ENCODE data around the gene PISD.

The PISD gene

DNA sequence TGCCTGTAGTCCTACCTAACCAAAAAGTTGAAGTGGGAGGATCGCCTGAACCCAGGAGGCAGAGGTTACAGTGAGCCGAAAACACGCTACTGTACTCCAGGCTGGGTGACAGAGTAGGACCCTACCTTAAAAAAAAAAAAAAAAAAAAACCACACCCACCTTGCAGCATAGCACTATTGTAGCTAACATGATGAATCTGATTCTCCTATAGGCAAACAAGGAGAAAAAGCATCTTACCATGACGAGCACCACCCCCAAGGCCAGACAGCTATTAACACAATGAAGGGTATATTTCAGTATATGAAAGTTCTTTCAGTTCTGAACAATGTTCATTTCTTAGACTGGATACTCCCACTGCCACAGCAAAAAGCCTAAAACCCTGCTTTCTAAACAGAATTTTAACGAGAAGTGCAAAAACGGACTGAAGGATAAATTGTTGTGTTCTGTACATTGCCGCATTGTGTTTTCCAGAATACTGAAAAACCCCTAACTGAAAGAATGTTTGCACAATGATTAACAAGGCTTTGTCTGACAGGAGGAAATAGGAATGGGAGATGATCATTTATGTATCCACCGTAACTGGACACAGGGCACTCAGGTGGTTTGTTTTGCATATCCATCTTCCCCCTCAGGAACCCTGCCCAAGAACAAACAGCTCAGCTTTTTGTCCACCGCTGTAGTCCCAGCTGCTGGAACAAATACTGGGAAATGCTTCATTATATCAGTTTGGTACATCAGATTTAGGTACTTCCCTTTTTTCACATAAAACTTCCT is 8.9 kb downstream of the PISD start:
- no peak for DNase-seq (ENCODE audit: low read depth)

DNA sequence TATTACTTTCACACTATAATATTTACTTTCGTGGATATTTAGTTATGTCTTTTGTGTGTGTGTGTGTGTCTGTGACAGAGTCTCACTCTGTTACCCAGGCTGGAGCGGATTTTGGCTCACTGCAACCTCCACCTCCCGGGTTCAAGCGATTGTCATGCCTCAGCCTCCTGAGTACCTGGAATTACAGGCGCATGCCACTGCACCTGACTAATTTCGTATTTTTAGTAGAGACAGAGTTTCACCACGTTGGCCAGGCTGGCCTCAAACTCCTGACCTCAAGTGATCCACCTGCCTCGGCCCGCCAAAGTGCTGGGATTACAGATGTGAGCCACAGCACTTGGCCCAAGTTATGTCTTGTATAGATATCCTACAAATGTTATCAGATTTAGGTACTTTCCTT is 9.9 kb downstream of the PISD start:
- no peak for DNase-seq (ENCODE audit: low read depth)

DNA sequence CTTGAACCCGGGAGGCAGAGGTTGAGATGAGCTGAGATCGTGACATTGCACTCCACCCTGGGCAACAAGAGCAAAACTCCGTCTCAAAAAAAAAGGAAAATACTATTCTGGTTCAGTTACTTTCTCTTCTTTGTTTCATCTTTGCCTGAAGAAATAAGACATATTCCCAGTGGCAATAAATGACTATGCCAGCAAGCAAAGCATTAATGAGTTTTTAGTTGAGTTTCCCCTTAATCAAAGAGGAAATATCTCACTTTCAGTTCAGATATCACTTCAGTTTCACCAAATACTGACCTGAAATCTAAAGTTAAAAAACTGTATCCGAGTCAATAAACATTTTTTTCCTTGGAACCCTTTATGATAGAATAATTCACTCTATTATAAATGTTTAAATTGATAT is 10.4 kb downstream of the PISD start:
- DNase-seq (ENCODE audit: low read depth) = no peak

DNA sequence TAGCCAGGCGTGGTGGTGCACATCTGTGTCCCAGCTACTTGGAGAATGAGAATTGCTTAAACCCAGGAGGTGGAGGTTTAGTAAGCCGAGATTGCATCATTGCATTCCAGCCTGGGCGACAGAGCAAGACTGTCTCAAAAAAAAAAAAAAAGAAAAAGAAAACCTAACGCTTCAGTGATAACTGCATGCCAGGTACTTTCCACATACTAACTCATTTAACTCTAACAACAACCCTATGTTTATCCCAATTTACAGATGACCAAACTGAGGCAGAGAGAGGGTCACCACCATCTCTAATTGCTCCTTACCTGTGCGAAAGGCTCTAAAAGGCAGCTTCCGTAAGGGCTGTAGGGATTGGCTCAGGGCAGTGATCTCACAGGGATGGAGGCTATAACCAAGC is 11.6 kb downstream of the PISD start:
- no peak for DNase-seq (ENCODE audit: low read depth)

DNA sequence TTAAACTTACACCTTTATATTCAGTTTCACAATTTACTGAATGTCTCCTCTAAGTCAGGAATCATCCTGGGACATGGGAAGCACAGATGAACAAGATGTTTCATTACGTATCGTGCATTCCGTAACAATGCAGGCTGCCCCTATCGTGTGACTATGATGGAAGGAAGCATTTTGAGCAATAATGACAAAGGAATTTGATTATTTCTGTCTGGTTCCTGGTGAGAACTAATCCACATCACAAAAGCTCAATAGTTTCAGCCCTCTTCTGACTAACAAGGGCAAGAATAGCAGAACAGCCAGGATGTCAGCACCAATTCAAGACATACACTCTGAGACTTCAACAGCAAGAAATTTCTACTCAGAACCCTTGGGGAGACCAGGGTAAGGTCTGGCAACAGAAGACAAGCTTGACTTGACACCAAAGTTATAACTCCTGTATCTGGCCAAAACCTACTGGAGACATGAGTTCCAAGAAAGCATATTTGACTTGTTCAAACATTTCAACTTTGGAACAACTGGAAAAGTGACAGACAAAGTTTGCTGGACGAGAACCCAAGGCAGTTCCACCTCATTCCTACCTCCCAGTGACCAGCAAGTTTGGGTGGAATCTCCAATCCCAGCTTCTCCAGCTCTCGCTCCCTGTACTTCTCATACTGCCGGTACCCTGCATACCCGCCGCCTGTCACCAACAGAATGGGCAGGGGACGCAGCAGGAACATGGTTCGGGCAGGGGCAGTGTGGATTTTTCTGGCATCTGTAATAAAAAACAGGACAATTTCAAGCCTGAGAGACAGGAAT is 14.3 kb downstream of the PISD start:
- DNase-seq (ENCODE audit: low read depth) = no peak

DNA sequence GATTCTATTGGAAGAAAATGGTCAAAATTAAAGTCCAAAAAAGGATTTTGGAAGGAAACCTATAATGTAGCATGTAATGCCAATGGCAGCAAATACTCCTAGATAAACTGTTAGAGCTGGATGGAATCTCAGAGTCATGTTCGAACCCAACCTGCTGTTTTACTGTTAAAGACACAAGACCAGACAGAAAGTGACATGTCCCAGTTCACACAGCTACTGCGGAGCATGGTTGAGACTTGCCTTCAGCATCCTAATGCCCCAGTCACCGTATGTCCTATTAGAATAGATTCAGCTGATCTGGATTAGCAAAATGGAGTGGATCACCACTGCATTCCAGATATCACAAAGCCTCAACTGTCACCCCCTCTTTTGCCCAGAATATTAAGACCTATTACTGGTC is 14.9 kb downstream of the PISD start:
- no peak for DNase-seq (ENCODE audit: low read depth)

DNA sequence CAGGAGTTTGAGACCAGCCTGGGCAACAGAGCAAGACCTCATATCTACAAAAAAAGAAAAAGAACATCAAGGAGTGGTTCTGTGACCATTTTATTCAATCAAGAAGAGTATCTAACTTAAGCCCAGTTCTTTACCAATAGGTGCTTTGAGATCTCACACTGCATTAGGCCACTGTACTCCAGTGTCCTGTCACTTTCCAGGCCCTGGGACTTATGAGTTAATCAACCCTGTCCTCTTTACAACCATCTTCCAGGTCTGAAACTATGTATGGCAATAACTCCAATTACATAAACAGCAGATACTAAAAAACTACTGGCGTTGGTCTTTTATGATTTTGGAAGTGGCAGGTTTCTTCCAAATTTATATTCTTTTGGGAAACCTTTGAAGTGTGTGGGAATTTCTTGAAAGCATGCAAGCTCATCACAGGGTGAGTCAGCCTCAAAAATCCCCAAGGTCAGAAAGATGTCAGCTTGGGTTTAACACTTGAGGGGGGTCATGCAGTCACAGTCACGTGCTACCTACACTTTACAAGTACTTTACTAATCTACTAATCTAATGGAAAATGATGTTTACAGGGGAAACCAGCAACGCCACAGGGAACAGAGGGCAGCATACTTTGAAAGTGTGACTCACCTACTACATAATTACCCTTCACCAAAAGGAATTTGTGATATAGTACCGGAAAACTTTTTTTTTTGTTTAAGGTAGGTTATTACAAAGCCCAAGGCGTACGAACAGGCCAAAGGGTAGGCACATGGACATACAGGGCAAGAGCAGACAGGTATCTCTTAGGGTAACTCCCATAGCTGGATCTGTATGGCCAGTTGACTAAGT is 15.6 kb downstream of the PISD start:
- no peak for DNase-seq (ENCODE audit: low read depth)

DNA sequence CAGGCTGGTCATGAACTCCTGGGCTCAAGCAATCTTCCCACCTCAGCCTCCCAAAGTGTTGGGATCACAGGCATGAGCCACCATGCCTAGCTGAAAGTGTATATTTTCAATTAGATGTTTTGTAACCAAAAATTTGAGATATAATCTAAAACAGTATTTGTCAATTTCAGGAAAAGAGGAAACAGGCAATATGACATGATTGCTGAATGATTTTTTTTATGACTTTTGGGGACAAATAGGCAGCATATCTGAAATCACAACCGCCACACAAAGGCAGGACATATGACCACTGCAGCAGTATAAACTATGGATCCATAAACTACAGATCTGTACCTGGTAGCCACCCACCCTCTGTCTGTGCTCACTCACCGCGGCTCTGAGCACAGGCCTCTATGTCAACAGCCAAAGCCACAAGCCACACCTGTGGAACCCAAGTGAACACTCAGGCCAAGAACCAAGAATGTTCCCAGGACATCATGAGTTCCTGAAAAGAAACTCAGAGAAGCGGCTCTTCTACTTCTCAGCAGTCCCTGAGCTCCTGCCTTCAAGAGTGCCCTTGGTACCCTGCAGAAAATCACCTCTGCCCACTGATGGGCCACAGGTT is 22.5 kb downstream of the PISD start:
- DNase-seq (ENCODE audit: low read depth) = no peak

DNA sequence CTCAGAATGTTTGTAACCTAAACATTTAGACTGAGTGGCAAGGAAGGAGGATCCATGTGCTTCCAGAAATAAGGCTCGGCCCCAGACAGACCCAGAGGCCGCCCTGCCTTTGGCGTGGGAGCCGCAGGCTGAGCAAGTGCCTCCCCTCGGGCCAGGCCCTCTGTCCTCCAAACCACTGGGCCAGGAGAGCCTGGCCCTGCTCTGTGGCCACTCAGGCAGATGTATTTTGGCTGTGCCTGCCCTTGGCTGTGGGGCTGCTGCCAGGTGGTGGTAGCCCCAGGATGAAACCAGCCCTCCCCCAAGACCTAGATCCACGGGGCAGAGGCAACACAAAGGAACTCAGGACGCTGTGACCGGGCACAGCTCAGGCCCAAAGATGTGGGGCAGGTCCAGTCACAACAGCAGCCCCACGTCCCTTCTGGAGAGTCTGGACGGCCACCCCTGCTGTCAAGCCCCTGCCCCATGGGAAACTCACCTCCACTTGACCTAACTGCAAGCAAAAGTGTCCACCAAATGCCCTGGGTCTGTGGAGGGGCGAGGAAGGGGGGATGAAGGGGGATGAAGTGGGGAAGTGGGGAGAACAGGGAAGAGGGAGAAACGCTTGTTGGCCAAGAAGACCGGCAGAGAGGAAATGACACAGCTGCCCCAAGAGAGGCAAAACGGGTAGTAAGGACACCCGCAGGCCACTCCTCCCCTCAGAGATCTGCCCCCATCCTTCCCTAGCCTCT is 24.0 kb downstream of the PISD start:
- DNase-seq (ENCODE audit: low read depth) = no peak

DNA sequence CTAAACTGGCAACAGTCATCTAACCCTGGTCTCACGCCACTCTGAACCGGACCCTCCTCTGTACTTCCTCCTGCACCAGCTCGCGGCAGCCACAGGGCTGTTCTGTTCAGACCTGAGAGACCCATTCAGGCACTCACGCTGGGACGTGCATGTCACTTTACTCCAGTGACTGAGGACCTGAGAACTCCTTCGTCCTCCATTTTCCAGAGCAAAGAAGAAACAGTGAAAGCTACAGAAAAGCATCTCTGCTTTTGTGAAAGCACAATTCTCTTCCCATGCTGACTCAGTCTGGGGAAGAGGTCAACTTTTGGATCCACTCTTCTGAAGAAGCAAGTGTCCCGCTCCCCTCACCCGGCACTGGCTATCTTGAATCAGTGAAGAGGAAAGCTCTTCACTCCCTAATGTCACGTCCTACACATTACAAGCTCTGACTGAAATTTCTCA is 24.5 kb downstream of the PISD start:
- DNase-seq (ENCODE audit: low read depth) = no peak

DNA sequence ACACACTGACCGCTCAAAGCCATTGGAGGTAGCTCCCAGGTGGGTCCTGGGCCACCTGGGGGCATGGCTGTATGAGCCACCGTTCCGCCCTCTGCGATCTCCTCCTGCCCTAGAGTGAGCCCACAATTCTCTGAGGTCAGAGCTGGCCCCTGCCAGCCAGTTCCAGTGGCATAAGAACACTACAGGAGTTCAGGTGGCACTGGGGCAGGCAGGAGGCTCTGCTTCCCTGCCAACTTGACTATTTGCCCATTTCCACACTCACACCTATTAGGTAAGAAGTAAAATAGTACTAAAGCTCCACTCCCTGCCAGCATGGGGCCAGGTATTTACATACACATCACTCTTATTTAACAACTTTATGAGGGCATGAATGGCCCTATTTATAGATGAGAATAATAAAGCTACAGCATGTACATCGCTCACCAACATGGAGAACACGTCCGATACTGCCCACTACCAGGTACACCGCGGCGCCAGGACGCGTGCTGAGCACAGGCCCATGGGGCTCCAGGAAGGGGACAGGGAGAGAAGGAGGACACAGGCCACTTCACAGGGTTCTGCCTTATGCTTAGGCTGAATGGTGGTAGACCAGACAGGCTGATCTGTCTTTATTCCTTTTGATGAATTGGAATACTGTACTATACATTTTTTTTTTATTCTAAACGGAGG is 26.2 kb downstream of the PISD start:
- DNase-seq (ENCODE audit: low read depth) = no peak

DNA sequence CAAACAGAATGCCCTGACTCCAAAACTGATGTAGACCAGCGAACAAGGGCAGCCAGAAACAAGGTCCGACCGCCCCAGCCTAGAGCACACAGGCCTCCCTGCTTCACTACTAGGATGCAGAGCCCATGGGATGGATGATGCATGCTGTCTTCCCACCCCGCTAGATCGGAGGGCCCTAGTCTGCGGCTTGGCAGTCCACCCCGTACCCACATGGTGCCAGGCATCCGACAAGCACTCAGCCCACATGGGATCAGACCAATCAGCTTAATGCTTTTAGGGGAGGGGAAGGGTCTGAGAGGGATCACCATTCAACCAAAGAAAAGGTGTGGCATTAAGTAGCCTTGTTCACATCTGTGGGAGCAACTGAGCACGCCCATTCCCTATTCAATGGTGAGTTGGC is 30.6 kb downstream of the PISD start:
- DNase-seq (ENCODE audit: low read depth) = no peak

DNA sequence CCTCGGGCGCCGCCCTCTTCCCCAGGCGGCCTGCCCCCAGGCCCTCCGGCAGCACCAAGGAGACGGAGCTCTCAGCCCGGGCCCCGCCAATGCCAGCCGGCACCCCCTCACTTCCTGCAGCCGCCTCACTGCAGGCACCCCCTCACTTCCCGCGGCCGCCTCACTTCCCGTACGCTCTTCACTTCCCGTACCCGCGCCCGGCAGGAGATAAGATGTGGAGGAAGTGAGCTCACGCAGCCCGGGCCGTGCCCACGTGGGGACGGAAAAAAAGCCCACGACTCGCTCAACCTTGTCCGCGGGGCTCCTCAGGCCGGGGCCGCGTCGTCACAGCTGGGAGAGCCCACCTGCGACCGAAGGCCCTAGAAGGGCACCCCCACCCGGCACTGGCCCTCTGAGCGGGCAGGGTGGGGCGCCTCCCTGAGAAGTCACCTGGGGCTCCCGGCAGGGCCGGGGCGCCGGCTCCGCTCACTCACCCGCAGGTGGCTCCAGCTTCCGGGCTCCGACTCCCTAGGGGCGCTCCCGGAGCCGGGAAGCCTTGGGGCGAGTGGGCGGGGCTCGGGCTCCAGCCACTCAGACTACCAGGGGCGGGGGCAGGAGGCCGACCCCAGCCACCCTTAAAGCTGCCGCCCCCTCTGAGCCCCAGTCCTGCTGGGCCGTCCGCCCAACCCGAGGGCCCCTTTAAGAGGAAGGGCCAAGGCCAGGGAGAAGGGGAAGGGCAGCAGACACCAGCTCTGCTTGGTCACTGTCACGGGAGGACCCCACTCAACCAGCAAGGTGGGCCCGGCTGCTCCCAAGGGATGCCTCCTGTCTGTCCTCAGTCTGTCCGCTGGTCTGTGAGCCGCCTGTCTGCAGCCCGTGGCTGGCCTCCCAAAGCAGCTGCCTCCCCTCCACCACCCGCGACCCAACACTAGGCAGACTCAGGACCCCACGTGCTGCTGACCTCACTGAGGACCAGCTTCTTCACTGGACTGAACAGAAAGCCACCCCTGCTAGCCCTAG is 31.4 kb downstream of the PISD start:
- peak; percentile 85 for DNase-seq (ENCODE audit: low read depth)

DNA sequence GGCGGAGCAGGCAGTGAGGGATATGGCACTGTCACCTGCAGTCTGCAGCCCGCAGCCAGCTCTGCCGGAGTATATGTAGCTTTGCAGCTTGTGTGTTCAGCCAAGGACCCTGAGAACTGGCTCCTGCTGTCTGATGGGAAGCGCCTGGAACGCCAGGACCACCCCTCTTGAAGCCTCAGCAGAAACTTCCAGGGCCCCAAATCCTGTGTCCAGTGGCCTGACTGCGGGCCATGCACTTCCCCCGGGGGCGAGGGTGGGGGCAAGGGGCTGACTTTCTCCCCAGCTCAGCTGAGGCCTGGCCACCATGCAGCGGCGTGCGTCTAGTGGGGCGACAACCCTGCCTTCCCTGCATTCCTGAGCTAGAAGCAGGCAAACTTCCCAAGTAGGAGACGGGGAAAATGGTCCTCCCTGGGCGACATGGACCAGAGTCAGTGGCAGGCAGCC is 32.3 kb downstream of the PISD start:
- DNase-seq (ENCODE audit: low read depth) = no peak

DNA sequence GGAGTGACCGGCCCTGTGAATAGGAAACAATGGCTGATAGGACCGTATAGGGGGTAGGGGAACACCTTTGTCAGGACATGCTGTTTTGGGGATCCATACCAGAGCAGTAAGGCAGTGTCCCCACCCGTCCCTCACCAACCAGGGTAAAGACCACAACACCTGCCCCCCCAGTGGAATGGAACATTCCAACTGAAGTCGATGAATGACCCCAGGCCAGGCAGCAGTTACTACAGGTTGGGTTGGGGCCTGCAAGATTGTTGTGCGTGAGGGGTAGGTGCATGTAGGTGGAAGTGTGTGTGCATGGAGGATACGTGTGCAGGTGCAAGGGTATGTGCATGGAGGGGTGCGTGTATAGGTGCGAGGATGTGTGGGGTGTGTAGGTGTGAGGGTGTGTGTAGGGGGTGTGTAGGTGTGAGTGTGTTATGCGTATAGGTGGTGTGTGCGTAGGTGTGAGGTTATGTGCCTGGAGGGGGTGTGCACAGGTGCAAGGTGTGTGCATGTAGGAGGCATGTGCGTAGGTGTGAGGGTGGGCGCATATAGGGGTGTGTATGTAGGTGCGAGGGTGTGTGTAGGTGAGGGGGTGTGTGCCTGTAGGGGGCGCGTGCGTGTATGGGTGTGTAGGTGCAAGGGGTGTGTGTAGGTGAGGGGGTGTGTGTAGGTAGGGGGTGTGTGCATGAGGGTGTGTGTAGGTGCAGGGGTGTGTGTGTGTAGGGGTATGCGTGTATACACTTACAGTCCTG is 32.9 kb downstream of the PISD start:
- DNase-seq (ENCODE audit: low read depth) = no peak

DNA sequence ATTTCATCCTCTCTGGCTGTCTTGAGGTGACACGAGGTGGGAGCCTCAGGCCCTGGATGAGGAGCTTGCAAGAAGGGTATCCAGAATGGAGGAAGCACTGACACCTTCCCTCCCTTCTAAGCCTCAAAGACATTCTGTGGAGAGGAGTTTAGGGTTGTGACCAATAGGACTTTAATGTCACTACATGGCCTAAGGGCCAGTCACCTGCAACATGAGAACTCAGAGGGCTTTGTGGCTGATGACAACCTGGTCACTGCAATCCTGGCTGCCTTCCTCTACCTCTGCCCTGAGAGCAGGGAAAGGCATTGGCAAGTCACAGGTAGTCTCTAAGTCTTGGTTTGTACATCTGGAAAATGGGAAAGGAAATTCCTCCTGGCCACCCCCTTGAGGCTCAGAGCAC is 33.7 kb downstream of the PISD start:
- no peak for DNase-seq (ENCODE audit: low read depth)

DNA sequence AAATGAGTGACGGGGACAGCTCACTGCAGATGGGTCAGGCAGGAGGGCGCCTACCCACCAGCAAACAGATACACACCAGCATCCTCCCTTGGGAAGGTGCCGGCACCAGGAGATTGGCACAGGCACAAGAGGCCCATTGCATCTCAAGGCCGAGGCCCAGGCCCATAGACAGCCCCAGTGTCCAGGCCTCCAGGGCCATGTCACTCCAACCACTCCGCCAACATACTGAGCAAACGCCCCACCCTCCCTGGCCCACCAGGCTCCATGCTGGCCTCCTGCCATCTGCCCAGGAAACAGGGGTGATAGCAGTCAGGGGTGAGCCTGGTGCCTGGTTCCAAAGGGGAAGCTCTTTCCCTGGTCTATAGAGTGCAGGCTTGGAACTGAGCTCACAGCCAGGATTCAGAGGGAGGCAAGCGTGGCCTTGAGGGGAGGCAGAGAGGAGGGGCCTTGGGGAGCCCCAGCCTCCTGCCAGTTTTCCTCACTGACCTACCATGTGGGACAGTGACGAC is 34.7 kb downstream of the PISD start:
- DNase-seq (ENCODE audit: low read depth) = no peak

DNA sequence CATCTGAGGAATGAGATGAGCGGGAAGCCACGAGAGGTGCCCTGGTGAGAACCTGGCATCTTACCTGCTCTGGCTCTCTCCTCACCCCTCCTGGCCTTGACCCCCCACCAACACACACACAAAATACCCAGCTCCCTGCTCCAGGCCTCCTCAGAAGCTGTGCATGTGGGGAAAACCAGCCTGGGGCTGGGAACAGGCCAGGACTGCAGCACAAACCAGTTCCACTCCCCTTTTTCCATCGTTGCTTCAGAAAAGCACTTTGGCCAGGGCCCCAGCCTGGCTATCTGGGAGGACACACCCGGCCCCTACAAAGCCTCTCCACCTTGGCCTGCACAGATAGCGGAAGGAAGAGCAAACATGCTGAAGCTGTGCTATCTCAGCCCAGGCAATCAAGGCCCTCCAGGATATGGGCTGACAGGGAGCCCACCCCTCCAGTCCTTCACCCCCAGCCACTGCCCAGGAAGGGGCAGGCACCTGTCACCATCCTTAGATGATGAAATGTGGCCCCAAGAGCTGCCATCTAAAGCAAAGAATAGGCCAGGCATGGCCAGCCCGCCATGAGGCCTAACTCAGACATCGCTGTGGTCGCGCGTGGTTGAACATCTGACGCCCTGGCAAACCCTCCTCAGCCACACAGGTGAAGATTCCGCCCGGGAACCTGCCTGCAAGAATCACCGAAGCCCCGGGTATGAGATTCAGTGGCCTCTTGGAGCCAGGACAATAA is 35.4 kb downstream of the PISD start:
- DNase-seq (ENCODE audit: low read depth) = no peak
